Choroid plexus epithelial cell (primary cell): ENCODE results near the gene VASN.

Source experiments
- DNase-seq: peaks from one replicate; pipeline ENCODE4 v3.0.0-alpha.2; 2010; ENCODE audit warnings: low read depth
- H3K4me3 ChIP-seq: 2 replicates; pipeline ENCODE4 v1.5.1; 2011; ENCODE audit warnings: low read depth, mild to moderate bottlenecking, control low read depth, low read length, moderate library complexity
- CTCF ChIP-seq: conservative IDR thresholded peaks from 2 replicates; pipeline ENCODE4 v1.5.1; 2011; ENCODE audit warnings: low read depth, mild to moderate bottlenecking, control low read depth, inconsistent platforms, low read length, moderate library complexity

Gene VASN

GRCh38 chr16:4403133-4403949, 31.7 kb downstream of the VASN start:
- DNase-seq = no peak
- H3K4me3 ChIP-seq = no peak overlapping the region
- no peak for TF ChIP-seq CTCF

DNA sequence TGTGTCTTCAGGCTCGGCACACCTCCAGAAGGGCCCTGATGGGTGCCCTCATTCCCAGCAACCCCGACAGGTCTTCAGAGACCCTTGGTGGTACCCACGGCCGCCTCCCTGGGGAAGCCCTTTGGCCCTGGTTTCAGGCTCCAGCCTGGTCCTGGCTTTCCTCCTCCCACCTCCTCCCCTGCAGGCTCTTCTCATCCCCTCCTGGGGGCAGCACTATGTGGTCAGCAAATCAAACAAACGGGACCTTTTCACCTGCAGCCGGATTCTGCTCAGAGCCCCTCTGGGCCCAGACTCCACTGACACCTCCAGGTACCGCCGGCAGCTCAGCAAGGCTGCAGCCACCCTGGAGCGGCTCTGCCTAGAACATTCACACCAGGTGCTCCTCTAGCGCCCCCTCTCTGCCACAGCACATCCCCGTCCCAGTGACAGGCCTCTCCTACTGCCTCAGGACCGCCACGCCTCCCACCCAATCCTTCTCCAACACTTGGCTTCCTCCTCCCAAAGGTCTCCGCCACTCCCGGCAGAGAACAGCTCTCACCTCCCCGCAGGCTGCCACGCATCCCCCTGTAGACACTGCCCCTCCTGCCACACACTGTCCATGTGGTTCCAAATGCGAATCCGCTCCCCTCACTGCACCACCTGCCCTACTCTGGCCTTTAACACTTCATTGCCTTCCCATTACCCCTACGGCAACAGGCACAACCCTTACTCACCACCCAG, 32.8 kb downstream of the VASN start:
- peak; percentile 70 for DNase-seq
- TF ChIP-seq CTCF = peak; percentile 88
- no peak overlapping the region for H3K4me3 ChIP-seq

DNA sequence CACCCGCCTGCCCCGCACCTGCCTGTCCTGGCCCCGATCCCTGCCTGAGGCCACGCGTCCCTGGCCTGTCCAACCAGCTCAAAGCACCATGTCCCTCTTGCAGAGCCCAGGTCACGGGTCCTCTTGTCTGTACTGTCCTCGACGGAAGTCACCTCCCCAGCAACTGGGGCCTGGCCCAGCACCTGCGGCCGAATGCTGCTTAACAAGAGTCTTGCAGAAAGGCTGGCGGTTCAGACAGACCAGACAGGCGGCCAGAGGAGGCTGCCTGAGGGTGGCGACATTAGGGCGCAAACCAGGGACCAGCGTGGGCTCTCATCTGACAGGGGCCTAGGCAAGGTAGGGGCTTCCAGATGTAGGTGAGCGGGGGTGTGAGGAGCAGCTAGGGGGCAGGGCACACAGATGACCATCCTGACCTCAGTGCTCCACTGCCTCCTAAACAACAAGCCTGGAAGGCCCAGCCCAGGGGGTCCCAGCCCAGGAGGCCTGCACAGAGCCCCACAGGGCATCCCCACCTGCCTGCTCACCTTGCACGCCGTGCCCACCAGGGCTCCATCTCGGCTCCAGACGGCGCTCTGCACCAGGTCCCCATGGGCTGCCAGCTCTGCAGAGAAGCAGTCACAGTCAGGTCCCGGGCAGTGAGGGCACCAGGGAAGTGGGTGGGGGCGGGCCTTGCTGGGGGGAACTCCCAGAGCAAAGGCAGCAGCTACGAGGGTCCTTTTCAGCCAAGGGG, 33.5 kb downstream of the VASN start:
- no peak overlapping the region for H3K4me3 ChIP-seq
- no peak for TF ChIP-seq CTCF
- no peak for DNase-seq

DNA sequence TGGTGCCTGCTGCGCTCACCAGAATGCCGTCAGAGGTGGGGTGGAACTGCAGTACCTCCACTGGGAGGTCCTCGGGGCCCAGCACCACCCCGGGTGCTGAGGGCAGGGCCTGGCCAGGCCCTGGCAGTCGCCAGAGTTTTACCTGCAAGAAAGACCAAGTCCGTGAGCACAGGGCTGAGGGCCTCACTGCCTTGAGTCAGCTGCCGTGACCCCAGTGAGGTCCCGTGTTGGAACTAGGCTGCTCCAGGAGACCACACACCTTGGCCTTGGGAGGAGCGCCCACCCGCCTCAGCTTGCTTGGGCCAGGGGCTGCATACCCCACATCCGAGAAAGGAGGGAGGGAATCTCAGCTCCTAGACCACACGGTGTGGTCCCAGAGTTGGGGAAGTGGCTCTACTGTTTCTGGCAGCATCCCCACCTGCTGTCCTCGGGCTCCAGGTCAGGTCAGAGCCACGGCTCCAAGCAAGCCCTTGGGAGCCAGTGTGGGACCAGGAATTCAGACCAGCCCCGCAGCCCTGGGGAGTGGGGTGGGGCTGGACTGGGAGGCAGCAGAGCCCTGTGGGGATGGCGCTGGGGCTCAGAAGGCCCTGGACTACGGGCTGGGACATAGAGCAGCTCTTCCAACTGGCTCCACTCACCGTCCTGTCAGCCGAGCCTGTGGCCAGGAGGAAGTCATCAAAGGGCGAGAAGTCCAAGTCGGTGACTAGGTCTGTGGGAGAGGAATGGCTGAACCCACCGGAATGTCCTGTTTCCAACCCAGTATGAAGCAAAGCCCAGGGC, 36.1 kb downstream of the VASN start:
- no peak for DNase-seq
- no peak overlapping the region for H3K4me3 ChIP-seq
- no peak for TF ChIP-seq CTCF

GRCh38 chr16:4408323-4408690, 36.7 kb downstream of the VASN start:
- no peak overlapping the region for H3K4me3 ChIP-seq
- no peak for DNase-seq
- no peak for TF ChIP-seq CTCF

DNA sequence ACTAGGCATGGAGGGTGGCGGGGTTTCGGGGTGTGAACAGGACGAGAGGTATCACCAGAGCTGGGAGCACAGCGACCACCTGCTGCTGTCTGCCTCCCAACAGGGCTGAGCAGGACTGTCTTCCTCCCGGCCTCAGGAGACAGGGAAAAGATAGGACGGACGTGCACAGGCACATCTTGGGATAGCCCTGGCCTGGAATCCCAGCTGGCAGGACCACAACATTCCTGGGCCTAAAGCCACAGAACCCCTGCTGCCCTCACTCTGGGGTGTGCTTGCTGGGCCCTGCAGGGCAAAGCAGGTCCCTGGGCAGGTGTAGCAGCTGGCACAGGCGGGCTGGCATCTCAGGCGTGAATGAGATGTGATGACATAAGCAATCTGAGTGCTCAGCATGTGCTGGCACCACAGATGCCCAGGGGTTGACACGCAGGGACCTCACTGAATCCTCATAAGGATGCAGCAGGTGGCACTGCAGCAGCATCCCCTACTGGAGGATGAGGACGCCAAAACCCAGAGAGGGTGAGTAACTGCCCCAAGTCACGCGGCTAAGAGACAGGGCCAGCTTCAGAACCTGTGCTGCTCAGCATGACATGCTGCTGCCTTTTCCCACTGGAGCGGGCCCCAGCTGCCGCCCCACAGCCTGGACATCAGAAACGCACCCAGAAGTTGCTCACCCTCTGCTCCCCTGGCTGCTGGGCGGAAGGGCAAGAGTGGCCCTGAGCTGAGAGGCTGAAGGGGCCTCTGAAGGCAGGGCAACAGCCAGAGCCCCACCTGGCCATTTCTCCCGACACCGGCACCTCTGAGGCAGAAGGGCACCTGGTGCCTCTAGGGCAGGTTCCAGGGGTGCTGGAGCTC, 37.7 kb downstream of the VASN start:
- no peak for DNase-seq
- no peak overlapping the region for H3K4me3 ChIP-seq
- TF ChIP-seq CTCF = no peak
